SK-N-MC (cell line): ENCODE data around the gene ZNF316.

Experiments used
- DNase-seq: peaks from one replicate; pipeline ENCODE4 v3.0.0-alpha.2; 2011; ENCODE audit warnings: low read depth, low spot score
- H3K27ac ChIP-seq: fragments of 200-600 bp; sonication (generic); 2 replicates; pipeline ENCODE4 v1.5.1; 2016; ENCODE audit warnings: mixed run types
- H3K36me3 ChIP-seq: fragments of 200-600 bp; sonication (generic); 2 replicates; pipeline ENCODE4 v1.6.1; 2017; ENCODE audit warnings: antibody characterized with exemption, low read length, mixed read lengths; ENCODE audit not compliant: insufficient read depth
- H3K4me3 ChIP-seq: fragments of 200-600 bp; sonication (generic); 2 replicates; pipeline ENCODE4 v1.5.1; 2016
- H3K9ac ChIP-seq: fragments of 200-600 bp; sonication (generic); 2 replicates; pipeline ENCODE4 v1.8.0; 2017; ENCODE audit warnings: mixed run types, mixed read lengths; ENCODE audit not compliant: insufficient read length
- H3K9me3 ChIP-seq: fragments of 200-600 bp; sonication (generic); 2 replicates; pipeline ENCODE4 v1.6.1; 2017; ENCODE audit warnings: low read depth, mild to moderate bottlenecking, antibody characterized with exemption, low read length, moderate library complexity, mixed read lengths
- EZH2 ChIP-seq: fragments of 200-600 bp; sonication (generic); IDR thresholded peaks from one replicate; pipeline ENCODE4 v1.6.1; 2017; ENCODE audit warnings: antibody characterized with exemption
- FOXP2 ChIP-seq: optimal IDR thresholded peaks from 2 replicates; pipeline ENCODE3; 2011; ENCODE audit warnings: mild to moderate bottlenecking, moderate library complexity; ENCODE audit not compliant: insufficient read depth; ENCODE audit errors: extremely low read length, control extremely low read depth
- POLR2AphosphoS5 ChIP-seq: IDR thresholded peaks from 2 replicates; pipeline ENCODE4 v1.6.1; 2012; ENCODE audit warnings: mild to moderate bottlenecking, low read depth, low read length, borderline replicate concordance

Gene ZNF316

DNA sequence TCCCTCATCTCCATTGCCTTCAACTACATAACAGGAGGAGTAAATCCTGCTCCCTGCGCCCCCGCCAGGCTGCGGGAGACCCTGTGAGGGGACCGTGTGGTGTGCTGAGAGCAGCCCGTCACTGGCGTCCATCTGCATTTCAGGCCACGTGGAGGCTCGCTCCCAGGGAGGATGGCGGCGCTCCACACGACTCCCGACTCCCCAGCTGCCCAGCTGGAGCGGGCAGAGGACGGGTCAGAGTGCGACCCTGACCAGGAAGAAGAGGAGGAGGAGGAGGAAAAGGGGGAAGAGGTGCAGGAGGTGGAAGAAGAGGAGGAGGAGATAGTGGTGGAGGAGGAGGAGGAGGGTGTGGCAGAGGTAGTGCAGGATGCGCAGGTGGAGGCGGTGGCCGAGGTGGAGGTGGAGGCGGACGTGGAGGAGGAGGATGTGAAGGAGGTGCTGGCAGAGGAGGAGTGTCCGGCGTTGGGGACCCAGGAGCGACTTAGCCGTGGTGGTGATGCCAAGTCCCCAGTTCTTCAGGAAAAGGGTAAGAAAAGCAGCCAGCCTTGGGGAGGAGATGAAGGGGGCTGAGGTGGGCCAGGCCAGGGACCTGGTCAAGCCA is 5.2 kb downstream of the ZNF316 start:
- peaks cover 71% of the 10 kb centered on the region for H3K36me3 ChIP-seq
- DNase-seq = no peak
- no peak overlapping the region for H3K27ac ChIP-seq
- H3K9ac ChIP-seq = no peak overlapping the region
- H3K4me3 ChIP-seq = no peak overlapping the region
- no peaks in the 10 kb centered on the region for H3K9me3 ChIP-seq
- TF ChIP-seq POLR2AphosphoS5 (no peak), EZH2 (no peak), FOXP2 (no peak)

DNA sequence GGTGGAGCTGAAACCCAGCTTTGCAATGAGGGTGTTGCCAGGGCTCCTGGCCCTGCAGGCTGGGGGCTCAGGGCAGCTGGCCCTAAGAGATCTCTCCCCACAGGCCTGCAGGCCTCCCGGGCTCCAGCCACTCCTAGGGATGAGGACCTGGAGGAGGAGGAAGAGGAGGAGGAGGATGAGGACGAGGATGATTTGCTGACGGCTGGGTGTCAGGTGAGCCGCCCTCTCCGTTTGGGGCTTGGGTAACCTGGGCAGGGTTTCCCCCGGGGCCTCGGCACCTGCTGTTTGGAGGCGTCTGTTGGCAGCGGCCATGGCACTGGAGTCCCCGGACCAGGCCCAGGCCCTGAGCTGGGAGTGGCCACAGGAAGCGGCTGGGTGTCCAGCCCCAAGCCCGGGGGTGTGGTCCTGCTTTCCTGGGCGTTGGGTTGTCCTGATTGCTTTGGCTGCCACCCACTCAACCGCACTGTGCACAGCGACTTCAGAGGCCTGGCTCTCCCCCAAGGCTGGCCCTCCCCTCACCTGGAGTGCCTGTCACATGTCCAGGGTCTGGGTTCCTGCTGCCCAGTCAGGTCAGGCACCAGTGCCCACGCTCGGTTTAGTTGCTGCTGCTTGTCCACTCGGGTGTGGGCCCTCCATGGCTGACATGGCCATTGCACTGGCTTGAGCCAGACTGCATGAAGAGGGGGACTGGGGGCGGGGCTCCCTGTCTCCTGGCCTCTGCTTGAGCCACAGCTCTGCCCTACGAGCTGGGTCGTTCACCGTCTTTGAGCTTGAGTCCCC is 5.9 kb downstream of the ZNF316 start:
- DNase-seq = no peak
- Histone ChIP-seq H3K9me3 (no peaks in the 10 kb centered on the region), H3K4me3 (no peak overlapping the region), H3K36me3 (peaks cover 72% of the 10 kb centered on the region), H3K9ac (no peak overlapping the region), H3K27ac (no peak overlapping the region)
- TF ChIP-seq POLR2AphosphoS5 = no peak
- no peak for TF ChIP-seq FOXP2
- TF ChIP-seq EZH2 = no peak

DNA sequence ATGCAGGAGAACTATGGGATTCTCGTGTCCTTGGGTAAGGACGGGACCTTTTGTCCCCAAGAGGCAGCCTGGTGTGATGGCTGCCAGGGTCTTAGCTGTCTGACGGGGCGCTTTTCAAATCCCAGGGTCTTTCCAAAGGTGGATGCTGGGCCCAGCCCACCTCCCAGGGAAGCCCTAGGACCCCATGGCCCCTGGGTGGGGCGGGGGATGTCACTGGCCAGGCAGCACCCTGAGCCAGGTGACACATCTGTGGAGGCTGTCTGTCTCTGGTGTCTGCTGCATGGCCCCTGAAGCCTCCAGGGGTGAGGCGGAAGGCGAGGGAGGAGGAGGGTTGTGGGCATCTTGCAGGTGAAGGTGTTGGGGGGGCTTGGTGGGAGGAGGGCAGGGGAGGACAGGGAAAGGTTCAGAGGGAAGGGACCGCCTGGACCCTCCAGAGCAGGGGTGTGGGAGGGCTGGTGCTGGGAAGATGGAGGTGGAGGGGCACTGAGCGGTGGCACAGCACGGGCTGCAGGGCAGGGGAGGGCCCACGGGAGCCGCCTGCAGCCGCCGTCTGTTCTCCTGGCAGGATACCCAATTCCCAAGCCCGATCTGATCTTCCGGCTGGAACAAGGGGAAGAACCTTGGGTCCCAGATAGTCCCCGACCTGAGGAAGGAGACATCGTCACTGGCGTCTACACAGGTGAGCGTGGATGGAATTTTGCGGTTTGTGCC is 7.0 kb downstream of the ZNF316 start:
- no peak overlapping the region for H3K4me3 ChIP-seq
- H3K36me3 ChIP-seq = peaks cover 70% of the 10 kb centered on the region
- no peak overlapping the region for H3K9ac ChIP-seq
- TF ChIP-seq POLR2AphosphoS5 (no peak), EZH2 (no peak), FOXP2 (no peak)
- no peak for DNase-seq
- no peaks in the 10 kb centered on the region for H3K9me3 ChIP-seq
- H3K27ac ChIP-seq = no peak overlapping the region

DNA sequence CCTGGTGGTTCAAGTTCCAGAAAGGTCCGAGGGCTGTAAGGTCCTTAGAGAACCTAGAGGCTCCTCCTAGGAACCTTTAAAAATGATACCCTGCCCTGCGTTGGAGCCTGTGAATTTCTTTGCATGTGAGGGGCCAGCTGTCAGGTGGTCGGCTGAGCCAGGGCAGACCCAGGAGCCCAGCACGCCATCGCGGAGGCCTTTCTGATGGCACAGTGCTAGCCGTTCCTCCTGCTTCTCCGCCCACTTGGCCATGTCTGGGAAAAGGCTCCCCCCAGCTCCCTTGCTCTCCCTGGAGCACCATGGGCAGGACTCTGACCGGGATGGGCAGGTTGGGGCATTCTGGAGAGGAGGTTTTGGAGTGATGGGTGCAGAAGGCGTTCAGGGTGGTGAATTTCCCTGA is 7.6 kb downstream of the ZNF316 start:
- Histone ChIP-seq H3K27ac (no peak overlapping the region), H3K4me3 (no peak overlapping the region), H3K9ac (no peak overlapping the region), H3K9me3 (no peaks in the 10 kb centered on the region), H3K36me3 (peaks cover 63% of the 10 kb centered on the region)
- no peak for DNase-seq
- no peak for TF ChIP-seq EZH2
- TF ChIP-seq FOXP2 = no peak
- TF ChIP-seq POLR2AphosphoS5 = no peak

DNA sequence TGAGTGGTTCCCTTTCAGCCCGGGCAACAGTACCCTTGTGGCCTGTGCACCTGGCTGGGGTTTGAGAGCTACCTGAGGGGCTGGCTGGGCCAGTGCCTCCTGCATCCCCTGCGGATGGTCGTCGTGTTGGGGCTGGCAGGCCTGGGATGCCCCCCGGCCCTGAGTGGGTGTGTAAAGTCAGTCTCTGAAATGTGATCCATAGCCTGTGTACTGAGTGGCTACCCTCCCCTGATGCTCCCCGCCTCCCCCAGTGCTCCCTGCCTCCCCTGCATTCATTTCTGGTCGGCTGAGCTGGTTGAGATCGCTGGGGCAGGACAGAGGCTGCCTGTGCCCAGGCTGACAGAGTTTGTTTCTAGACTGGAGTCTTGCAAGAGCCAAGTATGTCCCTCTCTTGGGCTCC is 9.3 kb downstream of the ZNF316 start:
- DNase-seq = no peak
- Histone ChIP-seq H3K36me3 (peaks cover 57% of the 10 kb centered on the region; the same call in 1 of the 2 replicates), H3K27ac (no peak overlapping the region), H3K9ac (no peak overlapping the region), H3K9me3 (no peaks in the 10 kb centered on the region), H3K4me3 (no peak overlapping the region)
- TF ChIP-seq FOXP2 (no peak), EZH2 (no peak)

DNA sequence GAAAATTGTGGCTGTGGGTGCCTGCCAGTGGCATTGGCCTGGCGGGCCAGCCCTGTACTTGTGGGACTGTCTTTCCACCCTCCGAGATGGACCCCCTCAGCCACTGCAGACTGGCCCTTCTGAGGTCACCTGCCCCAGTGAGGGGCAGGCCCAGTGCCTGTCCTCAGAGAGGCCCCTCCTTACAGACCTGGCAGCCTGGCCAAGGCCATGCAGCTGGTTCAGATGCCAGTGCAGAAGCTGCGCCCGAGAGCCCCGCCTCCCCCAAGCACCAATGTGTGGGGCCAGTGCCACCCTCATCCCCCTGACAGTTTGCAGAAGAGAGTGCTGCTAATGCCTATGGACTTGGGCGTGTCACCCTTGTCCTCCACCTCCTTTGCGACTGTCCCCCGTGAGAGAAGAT is 10.0 kb downstream of the ZNF316 start:
- Histone ChIP-seq H3K9me3 (no peaks in the 10 kb centered on the region), H3K36me3 (peaks cover 56% of the 10 kb centered on the region; the same call in 1 of the 2 replicates), H3K4me3 (no peak overlapping the region), H3K9ac (no peak overlapping the region), H3K27ac (no peak overlapping the region)
- TF ChIP-seq POLR2AphosphoS5 = no peak
- TF ChIP-seq EZH2 = no peak
- no peak for TF ChIP-seq FOXP2
- DNase-seq = no peak

DNA sequence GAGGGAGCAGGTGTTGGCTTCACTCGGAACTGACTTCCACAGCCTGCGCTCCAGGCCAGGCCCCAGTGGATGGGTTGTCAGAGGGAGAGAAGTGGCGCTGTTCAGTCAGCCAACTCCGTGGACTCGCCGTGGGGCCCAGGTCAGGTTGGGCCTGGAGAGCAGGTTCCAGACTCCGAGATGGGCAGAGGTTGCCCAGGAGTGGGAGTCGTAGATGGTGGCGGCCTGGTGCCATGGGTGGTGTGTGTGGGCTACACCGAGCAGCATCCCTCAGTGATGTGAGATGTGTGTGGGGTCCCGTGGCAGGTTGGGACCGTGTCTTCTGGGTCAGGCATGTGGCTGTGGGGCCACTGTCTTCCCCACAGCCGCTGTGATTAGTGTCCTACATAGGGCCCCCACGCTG is 10.4 kb downstream of the ZNF316 start:
- Histone ChIP-seq H3K36me3 (peaks cover 56% of the 10 kb centered on the region; the same call in 1 of the 2 replicates), H3K9me3 (no peaks in the 10 kb centered on the region), H3K27ac (no peak overlapping the region), H3K4me3 (no peak overlapping the region), H3K9ac (no peak overlapping the region)
- TF ChIP-seq EZH2 (no peak), POLR2AphosphoS5 (no peak), FOXP2 (no peak)
- DNase-seq = no peak

DNA sequence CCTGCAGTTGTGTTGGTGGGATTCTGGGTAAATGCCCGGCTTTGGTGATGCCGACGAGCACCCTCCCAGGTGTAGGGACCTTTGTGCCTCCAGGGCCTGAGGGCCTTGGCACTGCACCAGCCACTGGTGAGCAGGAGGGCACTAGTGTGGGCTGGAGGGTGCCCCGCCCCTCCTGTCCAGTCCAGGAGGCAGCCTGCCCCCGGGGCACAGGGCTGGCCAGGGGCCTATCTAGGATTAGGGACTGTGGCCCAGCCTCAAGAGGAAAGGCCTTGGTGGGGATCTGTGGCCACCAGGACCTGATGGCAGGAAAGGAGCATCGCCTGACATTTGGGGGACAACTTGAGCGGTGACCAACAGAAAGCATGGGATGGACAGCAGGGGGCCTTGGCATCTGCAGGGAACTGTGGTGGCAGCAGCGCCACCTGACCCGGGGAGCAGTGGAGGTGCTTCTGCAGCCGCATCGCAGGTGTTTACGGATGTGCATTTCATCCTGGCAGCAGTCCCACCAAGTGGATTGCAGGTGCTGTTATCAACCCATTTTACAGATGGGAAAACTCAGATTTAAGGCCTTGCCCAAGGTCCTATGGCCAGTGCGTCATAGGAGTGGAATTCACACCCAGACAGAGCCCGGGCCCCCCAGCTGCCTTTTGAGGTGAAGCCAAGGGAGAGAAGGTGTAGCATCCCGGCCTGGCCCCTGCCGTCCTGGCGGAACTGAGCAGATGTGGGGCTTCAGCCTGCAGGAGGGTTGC is 11.1 kb downstream of the ZNF316 start:
- Histone ChIP-seq H3K9me3 (no peaks in the 10 kb centered on the region), H3K27ac (no peak overlapping the region), H3K36me3 (peaks cover 51% of the 10 kb centered on the region; the same call in 1 of the 2 replicates), H3K9ac (no peak overlapping the region), H3K4me3 (no peak overlapping the region)
- no peak for DNase-seq
- no peak for TF ChIP-seq EZH2
- no peak for TF ChIP-seq POLR2AphosphoS5
- no peak for TF ChIP-seq FOXP2
